ENCODE results near the gene PMM2.

The PMM2 gene

DNA sequence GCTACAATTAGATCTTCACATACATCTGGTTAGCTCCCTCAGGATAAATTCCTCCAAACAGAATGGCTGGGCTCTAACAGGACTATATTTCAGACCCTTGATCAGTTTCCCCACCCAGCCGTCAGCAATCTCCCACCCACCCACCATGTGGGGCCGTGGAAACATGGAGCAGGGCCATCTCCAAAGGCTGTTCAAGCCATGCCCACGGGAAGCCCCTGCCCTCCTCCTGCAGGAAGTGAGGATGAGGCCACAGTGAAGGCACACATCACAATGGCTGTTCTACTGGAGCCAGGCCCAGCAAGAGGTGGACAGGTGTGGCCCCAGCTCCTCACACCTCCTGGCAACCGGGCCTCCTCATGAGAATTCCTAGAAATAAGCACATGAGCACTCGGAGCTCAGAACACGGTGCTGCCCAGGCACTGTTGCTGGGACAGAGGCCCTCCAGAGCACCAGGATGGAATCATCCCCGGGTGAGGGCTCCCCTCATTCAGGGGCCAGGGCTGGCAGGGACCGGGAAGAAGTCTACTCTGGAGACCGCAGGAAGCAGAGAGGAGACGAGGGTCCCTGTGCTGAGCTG is 84.5 kb downstream of the PMM2 start, which contains the start of gene LITAFD:
LITAFD (plus strand) TSS at position 311 of the 577 bp plus-strand sequence. CDS start 2,005 bp downstream, outside the sequence.
- ATAC-seq (replicated peaks): no peak
- peaks cover 6 to 10% of the 10 kb centered on the region in 2 donors for H3K27me3 Mint-ChIP-seq
- no peak within 1 kb of the TSS for H3K4me3 Mint-ChIP-seq
- peaks cover 25 to 38% of the 10 kb centered on the region in 2 donors for H3K4me1 Mint-ChIP-seq
- peak within 1 kb of the TSS; percentile 52 for H3K27ac Mint-ChIP-seq
- H3K36me3 Mint-ChIP-seq: peaks cover 4 to 14% of the 10 kb centered on the region in 2 donors
- DNase-seq: no peak
- no peaks in the 10 kb centered on the region for H3K9me3 Mint-ChIP-seq

DNA sequence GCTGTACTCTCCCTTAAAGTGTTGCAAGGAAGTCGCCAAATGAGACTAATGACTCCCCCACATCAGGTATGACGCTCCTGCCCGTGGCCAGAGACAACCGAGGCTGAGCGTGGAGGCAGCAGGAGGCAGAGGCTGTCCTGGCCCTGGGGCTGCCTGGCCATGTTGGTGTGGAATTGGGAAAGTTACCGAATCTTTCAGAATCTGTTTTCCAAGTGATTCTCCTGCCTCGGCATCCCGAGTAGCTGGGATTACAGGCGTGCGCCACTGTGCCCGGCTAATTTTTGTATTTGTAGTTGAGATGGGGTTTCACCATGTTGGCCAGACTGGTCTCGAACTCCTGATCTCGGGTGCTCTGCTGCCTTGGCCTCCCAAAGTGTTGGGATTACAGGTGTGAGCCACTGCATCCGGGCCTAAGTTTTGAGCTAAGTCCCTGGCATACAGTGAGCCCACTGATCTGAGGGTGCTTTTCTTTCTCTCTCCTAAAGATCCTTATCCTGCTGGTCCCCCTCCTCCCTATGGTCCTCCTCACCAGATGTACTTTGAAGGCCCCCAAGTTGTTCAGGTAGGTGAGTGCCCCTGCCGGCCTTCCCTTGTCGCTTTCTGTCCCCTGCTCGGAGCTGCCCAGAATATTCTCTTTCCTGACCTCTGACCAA is 85.2 kb downstream of the PMM2 start:
- Mint-ChIP-seq H3K36me3 (peaks cover 11 to 17% of the 10 kb centered on the region in 2 donors), H3K27me3 (peaks cover 6 to 10% of the 10 kb centered on the region in 2 donors), H3K9me3 (no peaks in the 10 kb centered on the region), H3K4me1 (peaks cover 28 to 44% of the 10 kb centered on the region in 2 donors), H3K4me3 (no peak overlapping the region), H3K27ac (peak overlapping the region; percentile 52)
- ATAC-seq (replicated peaks) (no peak), DNase-seq (no peak)

DNA sequence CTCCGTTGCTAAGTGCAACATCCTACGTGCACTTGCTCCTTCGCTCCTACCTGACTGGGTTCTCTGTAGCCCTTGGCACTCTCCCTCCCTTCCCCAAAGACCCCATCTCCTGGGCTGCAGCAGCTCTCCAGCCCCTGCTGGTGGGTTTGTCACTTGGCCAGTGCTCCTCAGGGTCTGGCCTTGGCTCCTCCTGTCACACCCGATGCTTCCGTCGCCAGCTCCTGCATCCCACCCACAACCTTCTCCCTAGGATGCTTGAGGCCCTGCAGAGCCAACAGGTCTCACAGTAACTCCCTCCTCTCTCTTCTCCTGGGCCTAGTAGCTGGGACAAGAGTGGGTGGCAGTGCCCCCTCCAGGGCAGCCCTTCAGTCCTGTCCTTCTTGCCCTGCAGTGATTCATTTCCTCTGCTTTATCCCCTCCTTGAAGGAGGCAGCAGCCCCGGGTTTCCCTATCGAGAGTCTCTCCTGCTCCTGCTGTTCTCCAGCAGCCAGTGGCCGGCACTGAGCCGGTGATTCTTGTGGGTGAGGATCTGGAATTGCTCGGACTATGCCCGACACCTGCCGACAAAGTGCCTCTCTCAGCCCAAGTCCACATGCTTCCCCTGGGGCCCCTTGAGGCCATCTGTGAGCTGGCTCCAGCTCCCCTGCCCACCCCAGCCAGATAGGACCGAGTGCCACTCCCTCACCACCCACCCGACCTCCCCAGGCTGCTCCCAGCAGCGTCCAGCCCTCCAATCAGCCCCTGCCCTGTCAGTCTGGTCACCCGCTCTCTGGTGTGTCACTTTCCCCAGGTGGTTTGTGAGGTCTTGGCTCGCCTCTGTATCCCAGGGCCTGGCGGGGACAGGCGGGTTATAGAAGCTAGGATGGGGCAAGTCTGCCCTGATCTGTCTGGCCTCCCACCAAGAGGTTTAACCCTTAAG is 88.3 kb downstream of the PMM2 start:
- ATAC-seq (replicated peaks) (peak; percentile 52 to 56), DNase-seq (no peak)
- Mint-ChIP-seq H3K4me3 (peak overlapping the region; percentile 35 to 36), H3K4me1 (peaks cover 28 to 56% of the 10 kb centered on the region in 2 donors), H3K27ac (peak overlapping the region; percentile 70), H3K27me3 (peaks cover 6 to 10% of the 10 kb centered on the region in 2 donors), H3K36me3 (peaks cover 24 to 32% of the 10 kb centered on the region in 2 donors), H3K9me3 (no peaks in the 10 kb centered on the region)

DNA sequence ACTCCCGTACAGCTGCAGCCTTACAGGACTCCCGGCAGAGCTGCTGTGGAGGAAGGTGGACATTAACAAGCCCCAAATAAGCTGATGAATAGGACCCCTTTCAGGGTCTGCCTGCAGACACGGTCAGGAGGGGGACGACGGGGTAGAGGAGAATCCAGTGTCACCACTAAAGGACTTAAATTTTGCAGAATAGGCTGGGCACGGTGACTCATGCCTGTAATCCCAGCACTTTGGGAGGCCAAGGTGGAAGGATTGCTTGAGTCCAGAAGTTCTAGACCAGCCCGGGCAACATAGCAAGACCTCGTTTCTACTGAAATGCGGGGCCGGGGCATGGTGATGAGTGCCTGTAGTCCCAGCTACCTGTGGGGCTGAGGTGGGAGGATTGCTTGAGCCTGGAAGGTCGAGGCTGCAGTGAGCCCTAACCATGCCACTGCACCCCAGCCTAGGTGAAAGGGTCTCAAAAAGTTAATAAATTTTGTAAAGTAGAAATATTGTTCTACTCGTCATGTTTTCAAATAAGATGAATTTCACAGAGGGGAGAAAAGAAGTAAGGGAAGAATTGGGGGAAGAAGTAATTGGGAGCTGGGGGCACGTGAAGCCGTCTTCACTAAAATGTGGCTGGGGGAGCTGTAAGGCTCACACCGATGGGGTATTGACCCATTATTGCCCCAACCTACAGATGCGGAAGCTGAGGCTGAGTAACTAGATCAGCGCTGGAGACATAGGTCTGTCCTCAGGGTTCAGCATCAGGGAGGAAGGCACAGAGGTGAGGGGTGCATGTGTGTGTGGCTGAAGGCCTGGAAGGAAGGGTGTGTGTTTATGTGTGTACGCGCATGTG is 89.2 kb downstream of the PMM2 start:
- DNase-seq (no peak), ATAC-seq (replicated peaks) (no peak)
- Mint-ChIP-seq H3K27ac (peak overlapping the region; percentile 70), H3K4me1 (peaks cover 36 to 61% of the 10 kb centered on the region in 2 donors), H3K27me3 (peaks cover 6 to 10% of the 10 kb centered on the region in 2 donors), H3K9me3 (no peaks in the 10 kb centered on the region), H3K36me3 (peaks cover 32 to 41% of the 10 kb centered on the region in 2 donors), H3K4me3 (peak overlapping the region in 1 of 2 donors; percentile 38)

DNA sequence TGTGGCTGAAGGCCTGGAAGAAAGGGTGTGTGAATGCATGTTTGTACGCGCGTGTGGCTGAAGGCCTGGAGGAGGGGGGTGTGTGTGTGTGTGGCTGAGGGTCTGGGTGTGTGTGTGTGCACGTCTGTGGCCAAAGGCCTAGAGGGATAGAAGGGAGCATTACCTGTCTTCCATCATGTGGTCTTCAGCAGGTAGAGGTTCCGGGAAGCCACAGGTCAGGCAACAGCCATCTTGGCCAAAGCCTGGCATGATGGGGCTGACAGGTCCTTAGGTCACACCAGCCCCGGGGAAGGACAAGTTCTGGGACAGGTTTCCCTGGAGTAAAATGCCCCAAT is 89.8 kb downstream of the PMM2 start:
- Mint-ChIP-seq H3K4me3 (peak overlapping the region; percentile 6 to 38), H3K4me1 (peaks cover 42 to 67% of the 10 kb centered on the region in 2 donors)
- ATAC-seq (replicated peaks): no peak

DNA sequence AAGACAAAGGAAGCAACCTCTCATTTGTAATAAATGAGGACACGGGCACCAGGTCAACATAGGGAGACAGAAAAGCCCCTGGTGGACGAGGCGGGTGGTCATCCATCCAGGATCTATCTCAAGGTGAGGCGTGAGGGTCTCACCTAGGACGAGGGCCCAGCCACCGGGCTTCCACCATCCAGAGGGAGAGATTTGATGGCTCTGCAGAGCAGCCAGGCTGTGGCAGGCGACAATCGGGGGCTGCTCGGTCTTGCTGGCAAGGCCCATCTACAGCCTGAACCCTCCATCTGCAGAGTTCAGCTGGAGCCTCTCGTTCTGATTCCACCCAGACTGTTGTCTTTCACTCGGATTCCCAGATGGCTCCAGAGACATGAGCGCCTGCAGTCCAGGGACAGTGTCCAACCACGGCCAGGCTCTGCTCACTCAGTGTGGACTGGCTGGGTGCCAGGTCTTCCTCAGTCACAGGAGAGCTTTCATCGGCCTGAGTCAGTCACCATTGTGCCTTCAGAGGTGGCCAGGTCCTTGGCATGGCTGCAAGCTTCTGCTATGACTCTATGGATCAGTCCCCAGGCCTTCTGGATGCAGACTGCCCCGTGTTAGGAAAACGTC is 90.4 kb downstream of the PMM2 start:
- no peak overlapping the region for H3K4me3 Mint-ChIP-seq
- H3K27ac Mint-ChIP-seq: peak overlapping the region; percentile 38
- H3K27me3 Mint-ChIP-seq: peaks cover 6 to 10% of the 10 kb centered on the region in 2 donors
- peaks cover 44 to 73% of the 10 kb centered on the region in 2 donors for H3K4me1 Mint-ChIP-seq
- no peaks in the 10 kb centered on the region for H3K9me3 Mint-ChIP-seq
- peaks cover 44 to 53% of the 10 kb centered on the region in 2 donors for H3K36me3 Mint-ChIP-seq
- DNase-seq (no peak), ATAC-seq (replicated peaks) (no peak)

More for the DNA sequence above, 89.8 kb downstream of the PMM2 start:
- Mint-ChIP-seq H3K36me3 (peaks cover 38 to 47% of the 10 kb centered on the region in 2 donors), H3K27ac (peak overlapping the region; percentile 70), H3K9me3 (no peaks in the 10 kb centered on the region), H3K27me3 (peaks cover 6 to 10% of the 10 kb centered on the region in 2 donors)
- DNase-seq: no peak

DNA sequence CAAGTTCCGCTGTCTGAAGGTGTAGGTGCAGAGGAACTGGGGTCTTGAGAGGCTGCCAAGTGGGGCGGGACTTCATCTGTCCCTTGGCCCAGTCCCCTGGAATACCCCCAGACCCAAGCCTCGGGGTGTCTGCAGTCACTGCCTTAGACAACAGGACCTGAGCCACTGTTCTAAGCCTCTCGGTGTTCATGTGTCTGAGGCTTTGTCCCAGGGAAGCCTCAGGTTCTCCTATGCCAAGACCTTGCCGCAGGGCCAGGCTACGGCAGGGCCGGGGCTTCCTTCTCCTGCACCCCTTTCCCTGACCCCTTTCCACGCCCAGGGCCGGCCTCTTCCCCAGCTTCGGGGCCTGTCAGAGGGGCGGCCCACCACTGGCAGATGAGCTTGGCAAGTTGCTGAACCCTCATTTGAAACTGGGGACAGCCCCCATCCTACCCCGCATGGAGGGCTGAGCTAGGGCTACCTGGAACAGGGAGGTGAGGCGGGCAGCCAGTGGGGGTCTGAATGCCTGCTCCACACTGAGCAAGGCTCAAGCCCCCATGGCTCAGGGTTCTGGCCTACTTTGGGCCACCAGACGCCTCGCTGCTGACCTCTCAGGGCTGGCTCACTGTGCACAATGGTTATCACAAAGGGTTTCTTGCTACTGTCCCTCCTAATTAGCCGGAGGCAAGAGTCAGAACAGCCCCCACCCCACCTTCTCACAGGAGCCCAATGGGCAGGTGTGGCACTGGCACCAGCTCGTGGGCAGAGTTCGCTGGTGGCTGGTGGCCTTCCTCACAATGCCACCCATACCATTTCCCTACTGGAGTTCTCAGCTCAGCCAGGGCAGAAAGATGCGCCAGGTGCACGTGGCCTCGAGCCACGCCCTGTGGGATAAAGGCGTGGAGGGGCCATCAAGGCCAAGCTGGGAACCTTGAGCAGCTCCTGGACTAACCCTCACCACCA is 91.6 kb downstream of the PMM2 start:
- Mint-ChIP-seq H3K27ac (peak overlapping the region; percentile 99), H3K4me1 (peaks cover 50 to 85% of the 10 kb centered on the region in 2 donors), H3K4me3 (peak overlapping the region in 1 of 2 donors; percentile 46), H3K36me3 (peaks cover 55 to 64% of the 10 kb centered on the region in 2 donors), H3K9me3 (no peaks in the 10 kb centered on the region), H3K27me3 (peaks cover 6% of the 10 kb centered on the region in 2 donors)
- ATAC-seq (replicated peaks): no peak
- DNase-seq: no peak

DNA sequence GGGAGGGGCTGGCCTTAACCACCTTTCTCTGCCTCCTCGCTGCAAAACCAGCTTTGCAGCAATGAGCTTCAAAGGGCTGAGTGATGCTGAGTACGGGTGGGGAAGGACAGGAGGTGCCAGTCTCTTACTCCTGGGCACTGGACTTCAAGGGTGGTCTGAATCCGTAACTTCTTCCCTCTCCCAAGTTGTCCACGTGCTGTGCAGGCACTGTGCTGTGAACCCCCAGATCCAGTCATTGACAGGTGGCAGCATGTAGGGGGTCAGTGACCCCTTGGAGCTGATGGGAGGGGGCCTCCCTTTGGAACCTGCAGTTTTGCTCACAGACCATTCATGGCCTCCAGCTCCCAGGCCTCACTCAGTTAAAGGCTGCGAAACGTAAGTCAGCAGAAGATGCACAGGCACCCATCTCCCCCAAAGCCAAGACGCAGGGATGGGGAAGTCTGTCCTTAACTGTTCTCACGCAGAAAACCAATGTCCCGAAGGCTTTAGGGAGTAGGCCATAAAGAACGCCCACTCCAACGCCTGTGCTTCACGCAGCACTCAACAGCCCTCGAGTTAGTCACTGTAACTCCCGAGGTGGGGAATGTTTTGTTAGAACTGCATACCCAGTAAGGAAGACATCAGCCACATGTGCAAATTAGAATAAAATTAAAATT is 92.4 kb downstream of the PMM2 start:
- Mint-ChIP-seq H3K9me3 (no peaks in the 10 kb centered on the region), H3K27ac (peak overlapping the region; percentile 99), H3K36me3 (peaks cover 63 to 72% of the 10 kb centered on the region in 2 donors), H3K4me3 (no peak overlapping the region), H3K27me3 (peaks cover 6% of the 10 kb centered on the region in 2 donors), H3K4me1 (peaks cover 54 to 92% of the 10 kb centered on the region in 2 donors)
- ATAC-seq (replicated peaks): no peak
- no peak for DNase-seq

DNA sequence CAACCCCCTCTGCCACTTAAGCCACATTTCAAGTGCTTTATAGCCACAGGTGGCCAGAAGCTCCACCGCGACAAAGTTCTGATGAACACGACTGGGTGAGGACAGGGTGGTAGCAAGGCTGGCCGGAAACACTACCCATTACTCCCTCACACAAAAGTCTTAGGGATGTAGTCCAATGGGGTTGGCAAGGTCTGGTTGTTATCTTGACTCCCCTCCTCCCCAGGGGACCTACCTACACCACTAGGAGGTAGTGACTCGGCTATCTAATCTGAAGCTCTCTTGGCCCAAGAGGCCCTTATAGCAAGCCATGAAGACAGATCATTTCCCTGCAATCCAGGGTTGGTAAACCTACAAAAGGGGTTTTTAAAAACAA is 92.9 kb downstream of the PMM2 start:
- Mint-ChIP-seq H3K9me3 (no peaks in the 10 kb centered on the region), H3K4me1 (peaks cover 49 to 87% of the 10 kb centered on the region in 2 donors), H3K36me3 (peaks cover 66 to 73% of the 10 kb centered on the region in 2 donors), H3K27me3 (peaks cover 4 to 5% of the 10 kb centered on the region in 2 donors), H3K27ac (peak overlapping the region; percentile 99), H3K4me3 (peak overlapping the region in 1 of 2 donors; percentile 46)
- no peak for DNase-seq
- ATAC-seq (replicated peaks): no peak

DNA sequence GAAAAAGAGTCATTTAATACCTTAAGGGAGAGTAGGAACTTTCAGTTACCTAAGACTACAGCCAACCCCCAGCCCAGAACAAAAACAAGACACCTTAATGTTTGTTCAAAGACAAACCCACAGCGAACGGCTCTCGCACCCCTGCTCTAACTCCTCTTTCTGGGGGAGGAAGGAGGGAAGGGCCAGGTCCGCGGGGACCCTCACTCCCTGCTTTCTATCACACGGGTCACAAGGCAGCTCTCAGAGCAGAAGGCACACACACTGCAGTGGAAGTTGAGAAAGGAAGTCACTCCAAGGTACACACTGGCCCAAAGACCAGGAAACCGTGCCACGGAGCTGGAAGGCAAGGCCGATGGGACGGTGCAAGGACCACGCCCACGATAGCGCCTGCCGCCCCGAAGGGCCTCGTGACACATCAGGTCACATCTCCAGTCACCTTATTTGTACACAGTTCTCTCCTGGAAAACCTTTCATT is 94.5 kb downstream of the PMM2 start:
- peak overlapping the region; percentile 99 for H3K27ac Mint-ChIP-seq
- H3K4me1 Mint-ChIP-seq: peaks cover 36 to 71% of the 10 kb centered on the region in 2 donors
- peak; percentile 72 for DNase-seq
- peak overlapping the region; percentile 76 to 81 for H3K4me3 Mint-ChIP-seq
- H3K9me3 Mint-ChIP-seq: no peaks in the 10 kb centered on the region
- H3K36me3 Mint-ChIP-seq: peaks cover 62 to 71% of the 10 kb centered on the region in 2 donors
- no peaks in the 10 kb centered on the region for H3K27me3 Mint-ChIP-seq
- ATAC-seq (replicated peaks): peak; percentile 61 to 66

DNA sequence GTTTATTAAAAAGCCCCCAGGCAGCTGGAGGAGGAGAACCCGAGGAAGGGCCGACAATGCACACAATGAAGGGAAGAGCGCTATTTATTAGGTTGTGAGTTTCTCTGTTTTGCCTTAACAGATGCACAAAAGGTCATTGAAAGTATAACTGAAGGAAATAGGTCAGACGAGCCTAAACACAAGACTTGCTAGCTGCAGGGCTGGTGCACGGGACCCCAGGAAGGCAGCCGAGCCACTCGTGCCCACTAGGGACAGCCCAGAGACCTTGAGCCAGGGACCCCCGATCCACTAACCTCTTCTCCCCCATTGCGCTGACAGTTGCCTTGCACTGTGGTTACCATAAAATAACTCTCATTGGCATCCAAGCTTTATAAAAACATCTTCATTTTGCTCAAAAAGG is 95.8 kb downstream of the PMM2 start:
- Mint-ChIP-seq H3K36me3 (peaks cover 61 to 73% of the 10 kb centered on the region in 2 donors), H3K27ac (peak overlapping the region; percentile 99), H3K9me3 (no peaks in the 10 kb centered on the region), H3K4me3 (peak overlapping the region; percentile 1 to 43), H3K27me3 (no peaks in the 10 kb centered on the region), H3K4me1 (peaks cover 31 to 61% of the 10 kb centered on the region in 2 donors)
- DNase-seq (no peak), ATAC-seq (replicated peaks) (no peak)
